ENCODE measurements around the gene SAMD1.

The SAMD1 gene

GRCh38 chr19:14082675-14082960 is 7.9 kb downstream of the SAMD1 start:
- DNase-seq (ENCODE audit: insufficient read length, low spot score): no peak
- FAIRE-seq: no peak
- TF ChIP-seq PAX5 (IDR thresholded peaks at IDR 0.05; ENCODE audit: insufficient read depth, low read length, severe bottlenecking) (no peak), SPI1 (IDR thresholded peaks at IDR 0.05; ENCODE audit: low read depth, low read length) (no peak), POLR2AphosphoS5 (IDR thresholded peaks at IDR 0.05; ENCODE audit: low read depth, low read length) (no peak), POU2F2 (IDR thresholded peaks at IDR 0.05; ENCODE audit: low read depth, low read length) (no peak), TAF1 (IDR thresholded peaks at IDR 0.05; ENCODE audit: low read depth, low read length) (no peak), POLR2A (IDR thresholded peaks at IDR 0.05; ENCODE audit: low read depth, low read length) (no peak)

- FAIRE-seq (peak; percentile 56), DNase-seq (ENCODE audit: insufficient read length, low spot score) (no peak)
- TF ChIP-seq POLR2A (IDR thresholded peaks at IDR 0.05; ENCODE audit: low read depth, low read length): no peak
- TF ChIP-seq POU2F2 (IDR thresholded peaks at IDR 0.05; ENCODE audit: low read depth, low read length): no peak
Observed at GRCh38 chr19:14081797-14082674, 8.5 kb downstream of the SAMD1 start.

- FAIRE-seq: peak; percentile 95
- TF ChIP-seq TAF1 (IDR thresholded peaks at IDR 0.05; ENCODE audit: low read depth, low read length) (peak; percentile 49; the same call in 1 of the 2 replicates), SPI1 (IDR thresholded peaks at IDR 0.05; ENCODE audit: low read depth, low read length) (peak; percentile 97), PAX5 (IDR thresholded peaks at IDR 0.05; ENCODE audit: insufficient read depth, low read length, severe bottlenecking) (no peak), POLR2A (IDR thresholded peaks at IDR 0.05; ENCODE audit: low read depth, low read length) (peak; percentile 39), POU2F2 (IDR thresholded peaks at IDR 0.05; ENCODE audit: low read depth, low read length) (0 out of 2 replicates have a peak, but pooled peaks have one; percentile 37), POLR2AphosphoS5 (IDR thresholded peaks at IDR 0.05; ENCODE audit: low read depth, low read length) (no peak)
- peak; percentile 93 for DNase-seq (ENCODE audit: insufficient read length, low spot score)
Observed at GRCh38 chr19:14080887-14081796, 9.4 kb downstream of the SAMD1 start.

GRCh38 chr19:14078411-14078810 is 12.1 kb downstream of the SAMD1 start:
- no peak for FAIRE-seq

GRCh38 chr19:14073925-14074838 is 16.4 kb downstream of the SAMD1 start:
- DNase-seq (ENCODE audit: insufficient read length, low spot score) (no peak), FAIRE-seq (no peak)
- TF ChIP-seq POU2F2 (IDR thresholded peaks at IDR 0.05; ENCODE audit: low read depth, low read length) (no peak), TAF1 (IDR thresholded peaks at IDR 0.05; ENCODE audit: low read depth, low read length) (no peak), POLR2A (IDR thresholded peaks at IDR 0.05; ENCODE audit: low read depth, low read length) (no peak), SPI1 (IDR thresholded peaks at IDR 0.05; ENCODE audit: low read depth, low read length) (no peak), PAX5 (IDR thresholded peaks at IDR 0.05; ENCODE audit: insufficient read depth, low read length, severe bottlenecking) (no peak)

More at GRCh38 chr19:14078411-14078810, 12.1 kb downstream of the SAMD1 start:
- DNase-seq (ENCODE audit: insufficient read length, low spot score): no peak
- TF ChIP-seq PAX5 (IDR thresholded peaks at IDR 0.05; ENCODE audit: insufficient read depth, low read length, severe bottlenecking) (no peak), POLR2AphosphoS5 (IDR thresholded peaks at IDR 0.05; ENCODE audit: low read depth, low read length) (no peak), POLR2A (IDR thresholded peaks at IDR 0.05; ENCODE audit: low read depth, low read length) (no peak), TAF1 (IDR thresholded peaks at IDR 0.05; ENCODE audit: low read depth, low read length) (no peak), SPI1 (IDR thresholded peaks at IDR 0.05; ENCODE audit: low read depth, low read length) (no peak), POU2F2 (IDR thresholded peaks at IDR 0.05; ENCODE audit: low read depth, low read length) (no peak)

GRCh38 chr19:14073261-14073924 is 17.2 kb downstream of the SAMD1 start:
- DNase-seq (ENCODE audit: insufficient read length, low spot score): peak; percentile 76
- peak; percentile 78 for FAIRE-seq
- no peak; the same call in 1 of the 2 replicates for TF ChIP-seq SPI1 (IDR thresholded peaks at IDR 0.05; ENCODE audit: low read depth, low read length)
- no peak for TF ChIP-seq PAX5 (IDR thresholded peaks at IDR 0.05; ENCODE audit: insufficient read depth, low read length, severe bottlenecking)
- no peak for TF ChIP-seq POU2F2 (IDR thresholded peaks at IDR 0.05; ENCODE audit: low read depth, low read length)

GRCh38 chr19:14072535-14073260 is 17.9 kb downstream of the SAMD1 start, which contains the start of gene MISP3:
Gene MISP3 (plus strand): TSS chr19:14072786. CDS start chr19:14073310, 524 bp downstream.
- FAIRE-seq (no peak), DNase-seq (ENCODE audit: insufficient read length, low spot score) (no peak)
- TF ChIP-seq TAF1 (IDR thresholded peaks at IDR 0.05; ENCODE audit: low read depth, low read length) (no peak), SPI1 (IDR thresholded peaks at IDR 0.05; ENCODE audit: low read depth, low read length) (no peak)

- DNase-seq (ENCODE audit: insufficient read length, low spot score) (no peak), FAIRE-seq (no peak)
- TF ChIP-seq POLR2A (IDR thresholded peaks at IDR 0.05; ENCODE audit: low read depth, low read length): no peak
- no peak for TF ChIP-seq TAF1 (IDR thresholded peaks at IDR 0.05; ENCODE audit: low read depth, low read length)
- no peak for TF ChIP-seq PAX5 (IDR thresholded peaks at IDR 0.05; ENCODE audit: insufficient read depth, low read length, severe bottlenecking)
- no peak for TF ChIP-seq POLR2AphosphoS5 (IDR thresholded peaks at IDR 0.05; ENCODE audit: low read depth, low read length)
- TF ChIP-seq SPI1 (IDR thresholded peaks at IDR 0.05; ENCODE audit: low read depth, low read length): no peak
- TF ChIP-seq POU2F2 (IDR thresholded peaks at IDR 0.05; ENCODE audit: low read depth, low read length): no peak
Observed at GRCh38 chr19:14070268-14071050, 20.1 kb downstream of the SAMD1 start.

Data from GM12891 (cell line).